DMS153 treated with DMSO at 0.1 percent for 48 hours (cell line): ENCODE measurements around the gene ANO9.

Experiments
- DNase-seq: peaks from one replicate; lab custom pipeline; 2025; ENCODE audit not compliant: unreplicated experiment; lab: John Stamatoyannopoulos, UW

ANO9 gene

DNA sequence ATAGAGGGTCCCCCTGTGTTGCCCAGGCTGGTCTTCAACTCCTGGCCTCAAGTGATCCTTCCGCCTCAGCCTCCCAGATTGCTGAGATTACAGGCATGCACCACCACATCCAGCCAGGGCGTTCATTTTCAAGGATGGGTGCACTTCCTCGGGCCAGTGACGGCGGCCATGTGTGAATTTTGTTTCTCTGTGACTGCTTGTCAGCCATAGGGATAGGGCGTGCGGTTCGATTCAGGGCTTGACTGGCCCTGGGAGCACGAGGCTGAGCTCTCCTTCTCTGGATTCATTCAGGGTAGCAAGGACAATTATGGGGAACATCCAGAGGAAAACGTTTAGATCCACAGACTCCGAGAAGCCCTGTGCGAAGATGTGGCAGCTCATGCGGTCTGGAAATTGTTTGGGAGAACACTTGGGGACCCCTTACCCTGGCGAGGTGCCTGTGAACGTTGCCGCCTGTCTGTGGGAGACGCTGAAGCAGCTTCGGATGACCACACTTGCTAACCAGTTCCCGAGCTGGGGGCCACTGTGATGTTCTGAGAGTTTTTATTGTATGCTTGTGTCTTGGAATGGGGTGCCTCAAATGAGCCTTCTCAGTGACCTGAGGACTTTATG, 11.2 kb upstream of the ANO9 start:
- DNase-seq = no peak

DNA sequence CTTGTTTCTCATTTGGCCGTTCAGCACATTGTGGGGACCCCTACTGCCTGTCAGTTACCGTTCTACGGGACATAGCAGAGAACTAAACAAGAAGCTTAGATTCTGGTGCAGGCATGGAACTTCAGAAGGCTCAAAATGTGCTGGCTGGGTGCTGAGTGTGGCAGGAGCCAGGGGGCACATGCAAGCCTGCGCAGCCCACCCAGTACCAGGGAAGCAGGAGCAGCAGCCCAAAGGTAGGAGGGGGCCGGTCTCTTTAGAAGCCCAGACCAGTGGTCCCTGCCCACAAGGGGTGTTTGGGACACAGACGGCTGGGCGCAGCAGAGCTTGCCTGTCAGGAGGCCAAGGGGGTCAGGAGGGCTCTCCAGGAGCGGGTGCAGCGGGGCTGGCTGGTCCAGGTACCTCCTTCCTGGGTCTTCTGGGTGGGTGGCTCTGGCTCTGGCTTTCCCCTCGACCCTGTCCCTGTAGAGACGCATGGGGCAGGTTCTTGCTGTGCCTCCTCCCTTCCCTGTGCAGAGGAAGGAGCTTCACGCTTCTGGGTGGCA, 10.5 kb upstream of the ANO9 start:
- DNase-seq = no peak

DNA sequence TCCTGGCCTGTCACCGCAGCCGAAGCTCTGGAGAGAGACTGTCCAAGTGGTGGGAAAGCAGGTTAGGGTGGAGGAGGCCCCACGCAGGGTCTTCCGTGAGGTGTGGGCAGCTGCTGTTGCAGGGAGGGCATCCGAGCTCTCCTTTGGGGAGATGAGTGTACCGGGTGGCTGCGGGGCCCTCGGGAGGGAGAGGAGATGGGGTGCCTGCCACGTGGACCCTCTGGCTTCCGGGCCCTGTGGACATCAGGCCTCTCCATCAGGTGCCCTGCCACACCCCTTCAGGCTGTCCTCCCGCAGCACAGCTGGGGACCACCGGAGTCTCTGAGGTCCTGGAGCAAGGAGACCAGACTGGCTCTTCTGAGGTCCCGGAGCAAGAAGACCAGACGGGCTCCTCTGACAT, 9.9 kb upstream of the ANO9 start:
- DNase-seq = no peak

DNA sequence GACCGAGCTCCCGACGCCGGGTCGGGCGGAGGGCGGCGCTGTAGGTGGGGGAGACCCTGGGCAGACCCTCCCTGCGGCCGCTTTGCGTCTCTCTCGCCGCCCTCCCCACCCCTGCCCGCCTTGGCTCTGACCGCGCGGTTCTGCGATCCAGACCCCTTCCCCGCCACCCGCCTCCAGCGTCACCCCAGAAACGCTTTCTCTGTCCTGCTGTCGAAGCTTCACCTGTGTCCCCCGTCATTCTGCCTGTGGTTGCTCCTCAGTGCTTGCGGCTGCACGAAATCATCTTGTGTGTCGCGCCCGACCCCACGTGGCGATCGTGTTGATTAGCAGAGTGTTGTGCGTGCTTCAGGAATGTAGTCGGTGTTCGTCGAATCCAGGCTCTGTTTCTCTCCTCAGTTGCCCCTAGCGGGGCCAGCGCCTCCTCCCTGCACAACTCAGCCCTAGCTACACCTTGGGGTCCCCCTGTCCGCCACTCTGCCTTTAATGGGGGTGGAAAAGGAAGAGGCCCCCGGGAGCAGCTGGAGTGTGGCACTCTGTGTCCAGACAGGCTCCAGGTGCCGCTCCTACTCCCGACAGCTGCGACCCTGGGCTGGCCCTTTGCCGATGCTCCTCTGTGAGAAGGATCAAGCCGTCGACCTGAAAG, 9.1 kb upstream of the ANO9 start:
- peak; percentile 13 for DNase-seq

DNA sequence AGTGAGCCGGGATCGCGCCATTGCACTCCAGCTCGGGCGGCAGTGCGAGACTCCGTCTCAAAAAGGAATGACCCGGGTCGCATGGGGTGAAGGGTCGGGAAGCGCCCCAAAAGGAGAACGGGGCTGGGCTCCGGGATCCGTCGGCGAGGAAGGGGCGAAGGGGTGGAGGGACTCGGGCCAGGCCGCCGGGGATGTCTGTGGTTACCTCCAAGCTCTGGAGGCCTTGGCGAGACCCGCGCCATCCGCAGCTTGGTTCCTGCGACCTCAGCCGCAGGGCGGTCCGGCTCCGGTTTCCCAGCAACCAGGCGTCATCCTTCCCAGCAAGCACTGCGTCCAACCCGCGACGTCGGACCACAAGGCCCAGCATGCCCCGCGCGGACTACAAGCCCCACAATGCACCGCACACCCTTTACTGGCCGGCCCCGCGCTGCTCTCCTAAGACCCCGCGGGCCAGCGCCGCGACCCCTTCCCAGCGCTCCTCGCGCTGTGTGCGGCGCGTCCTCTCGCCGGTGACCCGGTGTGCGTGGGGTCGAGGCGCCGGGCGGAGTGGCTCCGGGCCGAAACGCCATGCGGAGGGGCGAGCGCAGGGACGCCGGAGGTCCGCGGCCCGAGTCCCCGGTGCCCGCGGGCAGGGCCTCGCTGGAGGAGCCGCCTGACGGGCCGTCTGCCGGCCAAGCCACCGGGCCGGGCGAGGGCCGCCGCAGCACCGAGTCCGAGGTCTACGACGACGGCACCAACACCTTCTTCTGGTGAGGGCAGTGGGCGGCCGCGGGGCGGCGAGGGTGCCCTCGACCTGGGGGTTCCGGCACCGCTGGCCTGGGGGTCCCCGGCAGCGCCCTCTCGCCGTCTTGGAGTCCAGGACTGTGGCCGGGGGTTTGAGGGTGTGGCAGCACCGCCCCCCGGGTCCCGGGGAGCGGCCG, 8.3 kb upstream of the ANO9 start, which contains the start of gene PTDSS2:
Gene PTDSS2, plus strand, starts transcription at position 391 of the 920 bp plus-strand sequence. Its CDS starts 177 bp downstream, at position 568.
- peak; percentile 92 for DNase-seq

DNA sequence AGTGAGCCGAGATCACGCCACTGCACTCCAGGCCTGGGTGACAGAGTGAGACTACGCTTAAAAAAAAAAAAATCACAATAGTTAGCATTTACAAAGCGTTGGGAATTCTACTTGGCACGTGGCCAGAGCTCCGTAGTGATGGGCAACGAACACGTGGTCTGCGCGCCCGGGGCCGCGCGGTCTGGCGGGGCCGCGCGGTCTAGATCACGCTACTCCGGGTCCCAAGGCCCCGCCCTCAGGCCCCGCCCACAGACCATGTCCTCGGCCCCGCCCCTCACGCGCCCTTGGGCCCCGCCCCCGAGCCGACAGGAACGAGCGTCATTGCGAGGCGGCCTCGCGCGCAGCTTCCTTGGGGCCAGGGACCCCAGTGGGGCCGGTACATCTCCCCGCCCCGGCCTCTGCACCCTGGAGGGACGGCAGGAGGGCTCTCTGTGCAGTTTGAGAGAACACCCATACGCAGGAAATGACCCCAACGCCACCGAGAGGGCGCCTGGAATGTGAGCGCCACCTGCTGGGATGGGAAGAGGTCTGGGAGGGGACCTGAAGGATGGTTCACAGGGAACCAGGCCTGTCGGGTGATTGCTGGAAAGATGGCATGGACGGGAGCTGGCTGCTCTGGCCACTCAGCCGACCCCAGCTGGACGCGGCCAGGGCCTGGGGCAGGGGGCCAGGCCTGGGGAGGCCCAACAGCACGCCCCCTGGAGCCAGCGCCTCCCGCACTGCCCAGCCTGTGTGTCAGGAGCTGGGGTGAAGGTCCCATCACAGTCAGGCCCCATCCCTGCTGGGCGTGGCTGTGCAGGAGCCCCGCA, 6.3 kb upstream of the ANO9 start:
- DNase-seq = peak; percentile 82

DNA sequence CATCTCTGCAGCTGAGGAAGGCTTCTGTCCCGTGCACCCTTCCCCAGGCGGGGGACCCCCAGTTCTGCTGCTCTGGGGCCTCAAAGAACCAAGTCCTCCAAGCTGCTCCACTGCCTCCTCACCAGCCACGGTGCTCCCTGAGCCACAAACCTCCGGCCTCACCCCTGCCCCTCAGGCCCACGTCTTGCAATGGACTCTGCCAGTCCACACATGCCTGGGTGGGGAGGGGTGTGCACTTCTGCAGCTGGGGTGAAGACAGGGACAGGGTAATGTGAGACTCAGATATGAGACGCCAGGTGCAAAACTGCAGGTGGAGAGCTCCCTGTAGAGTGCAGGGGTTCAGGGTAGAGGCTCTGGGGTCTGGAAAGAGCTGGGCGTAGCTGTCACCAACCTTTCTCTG, 5.1 kb upstream of the ANO9 start:
- DNase-seq = peak; percentile 7

DNA sequence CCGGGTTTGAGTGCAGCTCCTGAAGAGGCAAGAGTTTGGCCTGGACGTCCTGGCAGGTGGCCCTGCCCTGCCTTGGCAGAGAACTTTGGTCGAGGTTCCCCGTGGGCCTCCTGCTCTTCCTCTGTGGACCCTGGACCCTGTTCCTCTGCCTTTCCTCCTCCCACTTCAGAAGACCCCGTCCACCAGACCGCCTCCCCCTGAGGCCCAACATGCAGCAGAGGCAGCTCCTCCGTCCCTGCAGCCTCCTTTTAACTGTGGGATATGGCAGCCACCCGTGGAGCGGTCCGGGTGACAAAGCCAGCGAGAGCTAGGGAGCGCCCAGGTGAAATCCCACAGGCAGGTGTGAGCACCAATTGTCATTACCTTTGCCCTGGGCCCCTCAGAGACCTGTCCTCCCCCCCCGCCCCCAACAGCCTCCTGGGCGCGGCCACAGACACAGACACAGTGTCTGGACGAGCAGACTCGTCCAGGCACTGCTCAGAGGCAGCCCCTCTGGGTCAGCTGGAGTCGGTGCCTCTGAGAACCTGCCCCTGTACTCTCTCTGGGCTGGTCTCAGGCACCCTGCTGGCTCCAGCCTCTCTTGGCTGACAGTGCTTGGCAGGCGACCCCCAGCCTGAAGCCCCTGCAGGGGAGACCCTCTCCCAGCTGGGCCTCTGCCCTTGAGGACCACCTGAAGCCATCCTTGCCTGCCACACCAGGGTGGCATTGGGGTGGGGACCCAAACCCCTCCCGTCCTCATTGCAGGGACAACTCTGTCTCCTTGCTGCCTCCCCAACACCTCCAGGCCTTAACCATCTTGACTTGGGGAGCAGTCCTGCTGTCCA, 4.2 kb upstream of the ANO9 start:
- DNase-seq = no peak

DNA sequence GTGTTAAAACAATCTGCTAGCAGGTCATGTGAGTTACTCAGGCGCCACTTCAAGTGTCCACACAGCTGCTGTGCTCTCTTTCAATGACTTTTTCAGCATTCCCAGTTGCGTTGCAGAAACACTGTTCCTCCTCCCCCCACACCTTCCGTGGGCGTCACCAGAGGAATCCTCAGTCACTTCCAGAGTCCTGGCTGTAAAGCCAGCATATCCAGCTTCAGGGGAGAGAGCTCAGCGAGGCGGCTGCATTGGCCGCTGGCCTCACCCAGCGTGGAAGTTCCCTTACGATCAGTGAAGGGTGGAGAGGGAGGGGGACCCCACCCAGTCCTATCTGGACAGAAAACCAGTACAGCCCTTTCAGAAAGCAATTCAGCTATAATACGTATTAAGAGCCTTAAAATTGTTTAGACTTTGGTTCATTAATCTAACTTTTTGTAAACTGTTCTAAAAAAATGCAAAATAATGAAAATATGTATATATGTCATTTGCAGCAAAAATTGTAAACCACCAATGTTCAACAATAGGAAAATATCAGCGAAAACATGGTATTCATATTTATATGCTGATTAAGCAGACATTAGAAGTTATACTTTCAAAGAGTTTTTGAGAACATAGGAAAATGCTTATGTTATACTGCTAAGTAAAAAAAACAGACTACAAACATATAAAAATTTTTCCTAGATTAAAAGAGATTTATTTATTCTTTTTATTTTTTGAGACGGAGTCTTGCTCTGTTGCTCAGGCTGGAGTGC, 2.8 kb upstream of the ANO9 start:
- peak; percentile 44 for DNase-seq

DNA sequence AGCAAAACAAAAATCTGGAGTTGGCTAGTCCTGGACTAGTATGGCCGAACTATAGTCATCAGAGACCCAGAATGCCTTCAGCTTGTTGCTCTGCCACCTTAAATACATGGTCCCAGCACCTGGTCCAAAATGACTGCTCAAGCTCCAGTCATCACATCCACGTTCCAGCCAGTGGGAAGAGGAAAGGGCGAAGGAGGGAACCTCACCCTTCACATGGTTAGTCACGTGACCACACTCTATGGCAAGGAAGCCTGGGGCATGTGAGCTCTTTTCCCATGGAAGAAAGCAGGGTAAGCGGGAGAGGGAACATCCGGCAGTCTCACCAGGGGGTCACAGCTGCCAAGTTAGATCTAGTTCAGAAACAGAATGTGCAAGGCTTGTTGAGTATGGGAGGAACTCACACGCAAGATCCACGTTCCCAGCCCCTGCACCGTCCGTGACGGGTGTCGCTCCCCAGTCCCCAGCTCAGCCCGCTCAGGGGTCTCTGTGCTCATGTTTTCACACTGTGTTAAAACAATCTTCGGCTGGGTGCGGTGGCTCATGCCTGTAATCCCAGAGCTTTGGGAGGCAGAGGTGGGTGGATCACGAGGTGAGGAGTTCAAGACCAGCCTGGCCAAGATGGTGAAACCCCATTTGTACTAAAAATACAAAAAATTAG, 1.9 kb upstream of the ANO9 start:
- peak; percentile 38 for DNase-seq

DNA sequence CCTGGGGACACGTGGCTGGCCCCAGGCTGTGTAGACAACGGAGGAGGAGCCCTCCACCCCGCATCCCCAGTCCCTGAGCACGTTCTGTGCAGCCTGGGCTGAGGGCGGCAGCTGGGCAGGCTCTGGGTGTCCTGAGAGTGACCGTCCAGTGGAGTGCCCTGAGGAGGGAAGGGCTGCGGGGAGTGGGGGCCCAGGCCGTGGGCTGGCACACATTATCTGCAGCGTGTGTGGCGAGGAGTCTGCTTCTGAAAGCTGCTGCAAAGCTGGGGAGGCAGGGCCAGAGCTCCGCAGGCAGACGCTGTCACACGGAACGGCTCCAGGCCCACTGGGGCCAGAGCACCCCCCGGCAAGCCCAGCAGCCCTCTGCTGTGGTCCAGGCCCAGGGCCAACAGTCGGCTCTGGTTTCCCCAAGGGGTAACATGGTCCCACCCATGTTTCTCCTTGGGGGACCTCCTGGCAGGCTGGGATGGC, 835 bp upstream of the ANO9 start:
- no peak for DNase-seq

DNA sequence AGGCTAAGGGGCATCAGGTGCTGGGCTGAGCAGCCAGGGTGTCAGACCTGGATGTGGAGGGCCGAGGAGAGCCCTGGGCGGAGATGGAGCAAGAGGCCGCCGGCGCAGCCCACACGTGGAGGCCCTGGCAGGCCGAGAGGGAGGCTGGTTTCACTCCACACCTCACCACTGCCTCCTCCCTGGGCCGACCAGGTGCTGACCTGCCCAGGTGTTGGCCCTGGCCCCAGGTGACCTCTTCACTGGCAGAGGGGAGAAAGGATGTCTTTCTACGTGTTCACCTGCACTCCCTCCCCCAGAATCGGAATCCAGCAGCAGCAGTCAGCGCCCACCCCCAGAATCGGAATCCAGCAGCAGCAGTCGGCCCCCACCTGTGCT, 781 bp downstream of the ANO9 start:
- no peak for DNase-seq

DNA sequence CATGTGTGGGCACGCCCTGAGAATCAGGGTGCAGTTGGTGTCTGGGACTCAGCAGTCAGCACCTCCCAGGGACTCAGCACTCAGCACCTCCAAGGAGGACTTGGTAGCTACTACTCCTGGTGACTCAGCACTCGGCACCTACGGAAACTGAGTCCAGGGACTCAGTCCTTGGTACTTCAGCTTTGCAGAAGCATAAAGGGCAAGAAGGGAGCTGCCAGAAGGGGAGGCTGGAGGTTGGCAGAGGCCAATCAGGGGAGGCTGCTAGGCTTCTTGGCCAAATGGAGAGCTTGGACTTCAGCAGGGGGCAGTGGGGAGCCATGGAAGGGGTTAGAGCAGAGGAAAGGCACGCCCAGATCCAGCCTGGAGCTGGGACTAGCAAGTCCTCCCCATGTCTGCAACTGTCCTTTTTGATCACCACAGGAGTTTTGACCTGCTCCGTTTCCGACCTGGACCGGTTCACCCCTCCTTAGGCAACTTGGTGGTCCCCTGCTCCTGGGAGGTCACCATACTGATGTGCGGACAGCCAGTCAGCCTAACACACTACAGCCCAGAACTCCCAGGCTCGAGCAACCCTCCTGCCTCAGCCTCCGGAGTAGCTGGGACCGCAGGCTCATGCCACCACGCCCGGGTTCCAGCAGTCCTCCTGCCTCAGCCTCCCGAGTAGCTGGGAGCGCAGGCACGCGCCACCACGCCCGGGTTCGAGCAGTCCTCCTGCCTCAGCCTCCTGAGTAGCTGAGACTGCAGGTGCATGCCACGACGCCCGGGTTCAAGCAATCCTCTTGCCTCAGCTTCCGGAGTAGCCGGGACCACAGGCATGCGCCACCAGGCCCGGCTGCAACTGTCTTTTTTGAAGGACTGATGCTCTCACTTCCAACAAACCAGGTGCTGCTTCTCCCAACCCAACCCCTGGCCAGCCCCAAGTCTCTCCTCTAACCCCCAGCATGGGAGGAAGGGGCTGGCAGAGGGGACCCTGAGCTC, 1.5 kb downstream of the ANO9 start:
- DNase-seq = no peak

DNA sequence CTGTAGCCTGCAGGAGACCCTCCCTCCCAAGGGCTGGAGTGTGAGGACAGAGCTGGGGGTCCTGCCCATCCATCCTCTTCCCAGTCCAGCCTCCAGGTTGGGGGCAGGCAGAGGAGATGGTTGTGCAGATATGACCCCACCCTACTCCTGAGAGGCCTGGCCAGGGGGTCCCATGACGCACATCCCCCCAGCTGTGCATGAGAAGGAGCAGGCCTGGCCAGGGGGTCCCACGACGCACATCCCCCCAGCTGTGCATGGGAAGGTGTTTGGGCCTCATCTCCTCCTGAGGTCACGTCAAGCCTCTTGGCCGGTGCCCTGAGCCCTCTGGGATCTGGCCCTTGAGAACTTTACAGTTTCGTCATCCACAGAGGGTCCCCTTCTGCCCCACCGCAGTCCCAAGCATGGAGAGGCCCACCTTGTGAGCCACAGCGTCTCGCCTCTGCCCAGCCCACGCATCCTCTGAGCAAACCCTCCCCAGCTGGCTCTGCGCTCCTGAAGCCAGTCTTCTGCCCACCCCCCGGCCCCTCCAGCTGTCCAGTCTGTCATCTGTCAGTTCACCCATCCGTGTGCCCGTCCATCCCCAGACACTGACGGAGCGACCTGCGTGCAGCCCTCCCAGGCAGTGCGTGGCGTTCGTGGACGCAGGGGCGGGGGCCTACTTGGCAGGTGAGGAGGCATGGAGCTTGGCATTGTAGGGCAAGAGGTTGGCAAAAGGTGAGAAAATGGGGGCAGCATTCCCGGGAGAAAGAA, 2.3 kb downstream of the ANO9 start:
- no peak for DNase-seq

DNA sequence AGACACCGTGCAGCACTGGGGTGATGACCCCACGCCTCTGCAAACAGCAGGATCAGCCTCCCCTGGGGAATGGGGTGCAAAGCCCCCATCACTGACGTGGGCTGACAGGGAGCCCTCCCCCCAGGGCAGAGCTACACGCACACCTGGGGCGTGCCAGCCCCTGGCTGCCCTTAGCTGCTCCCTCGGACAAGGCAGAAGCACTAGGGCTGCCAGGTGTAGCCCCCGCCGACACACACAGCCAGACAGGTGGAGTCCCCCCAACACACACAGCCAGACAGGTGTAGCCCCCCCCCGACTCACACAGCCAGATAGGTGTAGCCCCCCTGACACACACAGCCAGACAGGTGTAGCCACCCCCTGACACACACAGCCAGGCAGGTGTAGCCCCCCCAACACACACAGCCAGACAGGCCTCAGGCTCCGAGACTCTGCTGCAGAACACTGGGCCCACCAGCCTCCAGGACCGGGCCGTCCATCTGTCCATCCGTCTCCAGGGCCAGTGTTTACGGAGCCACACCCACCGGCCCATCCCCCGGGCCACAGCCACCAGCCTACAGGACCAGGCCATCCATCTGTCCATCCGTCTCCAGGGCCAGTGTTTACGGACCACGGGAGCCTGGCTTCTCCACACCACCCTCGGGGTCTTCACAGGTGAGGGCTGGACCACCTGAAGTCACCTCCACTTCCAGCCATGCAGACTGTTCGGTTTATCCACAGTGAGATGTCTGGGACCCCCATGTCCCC, 3.5 kb downstream of the ANO9 start:
- DNase-seq = no peak

DNA sequence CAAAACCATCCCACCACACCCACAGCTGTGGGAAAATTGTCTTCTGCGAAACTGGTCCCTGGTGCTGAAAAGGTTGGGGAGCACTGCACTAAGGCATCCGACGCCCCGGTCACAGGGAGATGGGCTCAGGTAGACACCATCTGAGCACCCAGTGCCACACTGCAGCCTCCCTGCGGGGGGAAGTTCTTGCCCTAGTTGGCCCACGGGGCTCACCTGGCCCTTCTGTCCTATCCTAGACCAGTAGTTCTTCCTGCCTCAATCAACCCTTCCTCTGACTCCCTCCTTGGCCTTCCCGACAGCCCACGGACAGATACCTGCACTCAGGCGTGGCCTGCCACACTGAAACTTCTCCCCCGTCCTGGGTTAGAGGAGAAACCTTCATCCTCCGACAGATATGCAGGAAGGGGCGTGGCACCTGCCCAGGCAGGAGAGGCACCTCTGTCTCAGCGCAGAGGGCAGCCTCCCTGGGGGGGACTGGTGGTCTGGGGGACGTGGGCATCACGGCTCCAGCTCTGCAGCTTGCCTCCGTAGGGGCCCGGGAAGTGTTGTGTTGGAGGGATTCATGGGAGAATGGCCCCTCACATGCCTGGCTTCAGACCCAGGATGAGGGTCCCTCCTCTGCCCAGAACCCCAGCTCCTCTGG, 4.5 kb downstream of the ANO9 start:
- no peak for DNase-seq
